GM23338 (cell line): ENCODE results near the gene TAGLN. TPM values are rescaled to one million over a fixed set of nuclear protein-coding genes. Genes with fewer than 3 reads are reported as not detected.

ENCODE experiments used
- ATAC-seq: fragments of 200-7000 bp; cut with Tn5 transposase; 3 replicates; pipeline ENCODE4 v1.9.1; 2020
- DNase-seq: peaks from one replicate; pipeline ENCODE4 v3.0.0-alpha.2; 2015; ENCODE audit warnings: low spot score
- H2AFZ ChIP-seq: fragments of 200-600 bp; sonication (generic); 2 replicates; pipeline ENCODE4 v1.8.0; 2016; ENCODE audit warnings: antibody characterized with exemption, mild to moderate bottlenecking, moderate library complexity
- H3F3A ChIP-seq: fragments of 200-600 bp; sonication (generic); replicated peaks from 2 replicates; pipeline ENCODE4 v1.8.0; 2017; ENCODE audit warnings: antibody characterized with exemption, mixed run types, low read depth
- H3K27ac ChIP-seq: fragments of 200-600 bp; sonication (generic); 2 replicates; pipeline ENCODE4 v1.6.1; 2016; ENCODE audit warnings: low read depth
- H3K27me3 ChIP-seq: fragments of 200-600 bp; sonication (generic); 2 replicates; pipeline ENCODE4 v1.8.0; 2016; ENCODE audit warnings: mild to moderate bottlenecking, mixed run types, moderate library complexity; ENCODE audit not compliant: insufficient read depth
- H3K36me3 ChIP-seq: fragments of 200-600 bp; sonication (generic); 2 replicates; pipeline ENCODE4 v1.8.0; 2016; ENCODE audit warnings: mild to moderate bottlenecking; ENCODE audit not compliant: insufficient read depth
- H3K4me1 ChIP-seq: fragments of 200-600 bp; sonication (generic); 2 replicates; pipeline ENCODE4 v1.8.0; 2016; ENCODE audit warnings: mild to moderate bottlenecking, moderate library complexity; ENCODE audit not compliant: insufficient read depth
- H3K4me2 ChIP-seq: fragments of 200-600 bp; sonication (generic); 2 replicates; pipeline ENCODE4 v1.7.1; 2017; ENCODE audit warnings: mixed run types
- H3K4me3 ChIP-seq: fragments of 200-600 bp; sonication (generic); 2 replicates; pipeline ENCODE4 v1.6.1; 2016; ENCODE audit warnings: mixed run types
- H3K79me2 ChIP-seq: fragments of 200-600 bp; sonication (generic); replicated peaks from 2 replicates; pipeline ENCODE4 v1.8.0; 2017; ENCODE audit warnings: mild to moderate bottlenecking; ENCODE audit not compliant: insufficient read depth
- H3K9me2 ChIP-seq: fragments of 200-600 bp; sonication (generic); 2 replicates; pipeline ENCODE4 v1.8.0; 2017; ENCODE audit not compliant: insufficient read depth
- H4K20me1 ChIP-seq: fragments of 200-600 bp; sonication (generic); replicated peaks from 2 replicates; pipeline ENCODE4 v1.8.0; 2017; ENCODE audit warnings: mild to moderate bottlenecking; ENCODE audit not compliant: insufficient read depth
- H3K27ac Mint-ChIP-seq: 2 replicates; pipeline ENCODE4 v1.8.0; 2020; ENCODE audit warnings: inconsistent platforms, mild to moderate bottlenecking, moderate library complexity, mixed read lengths
- H3K27me3 Mint-ChIP-seq: 3 replicates; pipeline ENCODE4 v1.8.0; 2022; ENCODE audit warnings: low read depth, mild to moderate bottlenecking, moderate library complexity, mixed read lengths, inconsistent platforms; ENCODE audit not compliant: insufficient read depth, poor library complexity
- H3K36me3 Mint-ChIP-seq: 3 replicates; pipeline ENCODE4 v1.8.0; 2021; ENCODE audit warnings: low read depth, mild to moderate bottlenecking, inconsistent platforms, moderate library complexity, mixed read lengths
- H3K4me1 Mint-ChIP-seq: 3 replicates; pipeline ENCODE4 v1.8.0; 2020; ENCODE audit warnings: mild to moderate bottlenecking, inconsistent platforms, mixed read lengths
- H3K4me3 Mint-ChIP-seq: 3 replicates; pipeline ENCODE4 v1.8.0; 2021; ENCODE audit warnings: moderate library complexity, mild to moderate bottlenecking, inconsistent platforms, mixed read lengths
- H3K9me3 Mint-ChIP-seq: 3 replicates; pipeline ENCODE4 v1.8.0; 2020; ENCODE audit warnings: moderate library complexity, mild to moderate bottlenecking, inconsistent platforms, mixed read lengths
- EZH2 ChIP-seq: fragments of 200-600 bp; sonication (generic); IDR thresholded peaks from one replicate; pipeline ENCODE4 v1.8.0; 2017; ENCODE audit warnings: antibody characterized with exemption, mild to moderate bottlenecking, low read depth; ENCODE audit not compliant: unreplicated experiment
- NANOG ChIP-seq: IDR thresholded peaks from 2 replicates; pipeline ENCODE4 v1.6.1; 2016; ENCODE audit warnings: antibody characterized with exemption, borderline replicate concordance
- POLR2AphosphoS5 ChIP-seq: IDR thresholded peaks from 2 replicates; pipeline ENCODE4 v1.6.1; 2016; ENCODE audit warnings: antibody characterized with exemption, low read depth
- polyA plus RNA-seq: library from polyadenylated mRNA; unstranded; fragments of >200 nt; fragmentation: Nextera tagmentation; extraction: Ambion mirVana; gene quantifications from 2 replicates; pipeline ENCODE4 v1.2.1, GENCODE V29; 2016
- total RNA-seq: library from RNA; depleted of rRNA; stranded (reverse); fragments of >200 nt; shearing (Covaris generic); gene quantifications from 2 replicates; pipeline ENCODE4 v1.2.3, GENCODE V29; 2014
- TF ChIP-seq, protein P1 (sequence below): fragments of 250-450 bp; sonication (Bioruptor Pico); IDR thresholded peaks from 2 replicates; pipeline ENCODE4 v1.5.0; 2020; ENCODE audit warnings: mild to moderate bottlenecking, moderate library complexity

The TAGLN gene
- total and polyA plus RNA-seq, 2 experiments from 2014 or later, result 86.8 to 130 TPM

DNA sequence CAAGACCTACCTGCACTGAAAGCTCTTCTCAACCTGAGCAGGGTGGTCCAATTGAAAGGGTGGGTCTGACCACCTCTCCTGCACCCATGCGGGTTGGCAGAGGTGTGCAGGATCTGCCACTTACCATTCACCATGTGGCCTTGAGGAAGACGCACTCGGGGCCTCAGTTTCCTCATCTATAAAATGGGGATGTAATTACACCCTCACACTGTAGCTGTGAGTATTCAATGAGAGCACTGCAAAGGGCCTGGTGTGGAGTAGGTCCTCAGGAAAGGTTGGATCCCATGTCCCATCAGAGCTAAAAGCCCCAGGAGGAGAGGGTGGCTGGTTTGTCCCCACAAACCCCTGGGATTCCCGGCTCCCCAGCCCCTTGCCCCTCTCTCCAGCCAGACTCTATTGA lies 557 bp upstream of the TAGLN start (continued):
- TF ChIP-seq, protein P1, sequence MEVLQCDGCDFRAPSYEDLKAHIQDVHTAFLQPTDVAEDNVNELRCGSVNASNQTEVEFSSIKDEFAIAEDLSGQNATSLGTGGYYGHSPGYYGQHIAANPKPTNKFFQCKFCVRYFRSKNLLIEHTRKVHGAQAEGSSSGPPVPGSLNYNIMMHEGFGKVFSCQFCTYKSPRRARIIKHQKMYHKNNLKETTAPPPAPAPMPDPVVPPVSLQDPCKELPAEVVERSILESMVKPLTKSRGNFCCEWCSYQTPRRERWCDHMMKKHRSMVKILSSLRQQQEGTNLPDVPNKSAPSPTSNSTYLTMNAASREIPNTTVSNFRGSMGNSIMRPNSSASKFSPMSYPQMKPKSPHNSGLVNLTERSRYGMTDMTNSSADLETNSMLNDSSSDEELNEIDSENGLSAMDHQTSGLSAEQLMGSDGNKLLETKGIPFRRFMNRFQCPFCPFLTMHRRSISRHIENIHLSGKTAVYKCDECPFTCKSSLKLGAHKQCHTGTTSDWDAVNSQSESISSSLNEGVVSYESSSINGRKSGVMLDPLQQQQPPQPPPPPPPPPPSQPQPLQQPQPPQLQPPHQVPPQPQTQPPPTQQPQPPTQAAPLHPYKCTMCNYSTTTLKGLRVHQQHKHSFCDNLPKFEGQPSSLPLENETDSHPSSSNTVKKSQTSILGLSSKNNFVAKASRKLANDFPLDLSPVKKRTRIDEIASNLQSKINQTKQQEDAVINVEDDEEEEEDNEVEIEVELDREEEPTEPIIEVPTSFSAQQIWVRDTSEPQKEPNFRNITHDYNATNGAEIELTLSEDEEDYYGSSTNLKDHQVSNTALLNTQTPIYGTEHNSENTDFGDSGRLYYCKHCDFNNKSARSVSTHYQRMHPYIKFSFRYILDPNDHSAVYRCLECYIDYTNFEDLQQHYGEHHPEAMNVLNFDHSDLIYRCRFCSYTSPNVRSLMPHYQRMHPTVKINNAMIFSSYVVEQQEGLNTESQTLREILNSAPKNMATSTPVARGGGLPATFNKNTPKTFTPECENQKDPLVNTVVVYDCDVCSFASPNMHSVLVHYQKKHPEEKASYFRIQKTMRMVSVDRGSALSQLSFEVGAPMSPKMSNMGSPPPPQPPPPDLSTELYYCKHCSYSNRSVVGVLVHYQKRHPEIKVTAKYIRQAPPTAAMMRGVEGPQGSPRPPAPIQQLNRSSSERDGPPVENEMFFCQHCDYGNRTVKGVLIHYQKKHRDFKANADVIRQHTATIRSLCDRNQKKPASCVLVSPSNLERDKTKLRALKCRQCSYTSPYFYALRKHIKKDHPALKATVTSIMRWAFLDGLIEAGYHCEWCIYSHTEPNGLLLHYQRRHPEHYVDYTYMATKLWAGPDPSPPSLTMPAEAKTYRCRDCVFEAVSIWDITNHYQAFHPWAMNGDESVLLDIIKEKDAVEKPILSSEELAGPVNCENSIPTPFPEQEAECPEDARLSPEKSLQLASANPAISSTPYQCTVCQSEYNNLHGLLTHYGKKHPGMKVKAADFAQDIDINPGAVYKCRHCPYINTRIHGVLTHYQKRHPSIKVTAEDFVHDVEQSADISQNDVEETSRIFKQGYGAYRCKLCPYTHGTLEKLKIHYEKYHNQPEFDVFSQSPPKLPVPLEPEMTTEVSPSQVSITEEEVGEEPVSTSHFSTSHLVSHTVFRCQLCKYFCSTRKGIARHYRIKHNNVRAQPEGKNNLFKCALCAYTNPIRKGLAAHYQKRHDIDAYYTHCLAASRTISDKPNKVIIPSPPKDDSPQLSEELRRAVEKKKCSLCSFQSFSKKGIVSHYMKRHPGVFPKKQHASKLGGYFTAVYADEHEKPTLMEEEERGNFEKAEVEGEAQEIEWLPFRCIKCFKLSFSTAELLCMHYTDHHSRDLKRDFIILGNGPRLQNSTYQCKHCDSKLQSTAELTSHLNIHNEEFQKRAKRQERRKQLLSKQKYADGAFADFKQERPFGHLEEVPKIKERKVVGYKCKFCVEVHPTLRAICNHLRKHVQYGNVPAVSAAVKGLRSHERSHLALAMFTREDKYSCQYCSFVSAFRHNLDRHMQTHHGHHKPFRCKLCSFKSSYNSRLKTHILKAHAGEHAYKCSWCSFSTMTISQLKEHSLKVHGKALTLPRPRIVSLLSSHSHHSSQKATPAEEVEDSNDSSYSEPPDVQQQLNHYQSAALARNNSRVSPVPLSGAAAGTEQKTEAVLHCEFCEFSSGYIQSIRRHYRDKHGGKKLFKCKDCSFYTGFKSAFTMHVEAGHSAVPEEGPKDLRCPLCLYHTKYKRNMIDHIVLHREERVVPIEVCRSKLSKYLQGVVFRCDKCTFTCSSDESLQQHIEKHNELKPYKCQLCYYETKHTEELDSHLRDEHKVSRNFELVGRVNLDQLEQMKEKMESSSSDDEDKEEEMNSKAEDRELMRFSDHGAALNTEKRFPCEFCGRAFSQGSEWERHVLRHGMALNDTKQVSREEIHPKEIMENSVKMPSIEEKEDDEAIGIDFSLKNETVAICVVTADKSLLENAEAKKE (CRISPR knock-in tag), result no peak
- TF ChIP-seq EZH2 (no peak), NANOG (no peak)

DNA sequence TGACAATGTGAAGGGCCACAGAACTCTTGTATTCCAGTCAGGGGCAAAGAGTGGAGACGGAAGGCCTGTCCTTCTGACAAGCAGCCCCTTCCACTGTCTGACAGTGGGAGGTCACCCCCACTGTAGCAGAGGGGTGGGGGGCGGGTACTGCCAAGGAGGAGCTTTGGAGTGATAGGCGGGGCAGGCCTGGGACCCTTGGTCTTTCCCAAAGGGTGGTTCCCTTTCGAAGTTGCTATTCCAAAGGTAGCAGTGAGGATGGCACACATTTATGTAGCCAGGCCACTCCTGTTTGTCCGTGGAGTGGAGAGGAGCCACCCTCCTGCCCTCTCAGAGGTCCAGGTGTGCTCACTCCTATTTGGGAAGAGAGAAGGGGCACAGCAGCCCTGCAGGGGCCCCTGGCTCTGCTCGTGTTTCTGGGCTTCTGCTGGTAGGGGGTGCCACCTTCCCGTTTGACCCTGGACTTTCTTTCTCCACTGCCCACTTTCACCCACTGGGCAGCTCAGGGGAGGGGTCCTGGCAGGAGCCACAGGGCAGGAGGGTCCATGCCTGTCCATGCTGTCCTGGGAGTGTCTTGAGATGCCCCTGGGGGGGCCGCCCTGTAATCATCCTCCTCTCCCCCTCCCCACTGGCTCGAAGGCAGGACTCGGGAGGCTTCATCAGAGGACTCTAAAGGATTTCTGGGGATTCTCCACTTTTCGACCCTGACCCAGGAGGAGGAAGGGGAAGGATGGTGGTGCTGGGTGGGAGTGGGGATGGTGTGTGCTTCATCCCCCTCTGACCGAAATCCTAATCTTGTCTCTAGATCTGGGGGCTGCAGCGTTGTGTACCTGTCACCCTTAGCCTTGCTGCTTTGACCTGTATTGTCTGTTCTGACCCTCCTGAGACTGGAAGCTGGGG lies 994 bp downstream of the TAGLN start:
- peak overlapping the region; percentile 91 for H3K27ac Mint-ChIP-seq
- peaks cover 28% of the 10 kb centered on the region for H3K27me3 Mint-ChIP-seq
- Histone ChIP-seq H4K20me1 (no peaks in the 10 kb centered on the region), H3K79me2 (peaks cover 23% of the 10 kb centered on the region), H3K9me2 (no peaks in the 10 kb centered on the region), H3K4me2 (peak overlapping the region; percentile 85), H3K27ac (peak overlapping the region; percentile 96), H3K4me1 (peaks cover 31% of the 10 kb centered on the region), H3K36me3 (no peaks in the 10 kb centered on the region), H2AFZ (no peak overlapping the region), H3K4me3 (peak overlapping the region; percentile 68), H3F3A (peaks cover 16% of the 10 kb centered on the region), H3K27me3 (no peaks in the 10 kb centered on the region)
- peak overlapping the region; percentile 78 for H3K4me3 Mint-ChIP-seq
- no peaks in the 10 kb centered on the region; the same call in 2 of the 3 replicates for H3K9me3 Mint-ChIP-seq
- ATAC-seq (peak; percentile 0; the same call in 1 of the 3 replicates), DNase-seq (no peak)
- TF ChIP-seq, protein P1 (CRISPR knock-in tag), result no peak
- TF ChIP-seq POLR2AphosphoS5, result peak; percentile 1; the same call in 1 of the 2 replicates
- peaks cover 28% of the 10 kb centered on the region for H3K36me3 Mint-ChIP-seq
- peaks cover 41% of the 10 kb centered on the region for H3K4me1 Mint-ChIP-seq
